Peyer's patch (tissue), 4 donors: ENCODE results near the gene GPER1. TPM values are rescaled to one million over a fixed set of nuclear protein-coding genes. Genes with fewer than 3 reads are reported as not detected.
"Not testable (repeated sequence)": the region's sequence is repeated elsewhere in the genome, so short reads cannot be mapped to it uniquely, and the experiment has no call there.

ENCODE experiments used
- DNase-seq, 3 donors: peaks; one replicate each; pipeline ENCODE4 v3.0.0-alpha.2; 2017 to 2019
- H3K27ac ChIP-seq, 4 donors: fragments of 200-600 bp; sonication (generic); one replicate each; pipeline ENCODE4 v1.5.1; 2016 to 2019
- H3K27me3 ChIP-seq, 2 donors: fragments of 200-600 bp; sonication (generic); one replicate each; pipeline ENCODE4 v1.5.1; 2019
- H3K36me3 ChIP-seq, 3 donors: fragments of 200-600 bp; sonication (generic); one replicate each; pipeline ENCODE4 v1.5.1; 2016 to 2019
- H3K4me1 ChIP-seq, 4 donors: fragments of 200-600 bp; sonication (generic); one replicate each; pipeline ENCODE4 v1.5.1; 2016 to 2019
- H3K4me3 ChIP-seq, 4 donors: fragments of 200-600 bp; sonication (generic); 1 replicate in 3 of 4; 2 replicates in 1 of 4; pipeline ENCODE4 v1.5.1; 2016 to 2019; ENCODE audit warnings: mild to moderate bottlenecking in 1 of 4
- H3K9me3 ChIP-seq, 4 donors: fragments of 200-600 bp; sonication (generic); one replicate each; pipeline ENCODE4 v1.5.1; 2016 to 2019; ENCODE audit warnings: mild to moderate bottlenecking in 1 of 4
- POLR2A ChIP-seq, 2 donors: fragments of 450-650 bp; IDR thresholded peaks; one replicate each; pipeline ENCODE4 v1.5.1; 2017; ENCODE audit warnings: antibody characterized with exemption in 2 of 2, mild to moderate bottlenecking in 2 of 2, moderate library complexity in 2 of 2
- total RNA-seq, 4 donors: library from RNA; depleted of rRNA; stranded (reverse); fragments of >200 nt; gene quantifications; one replicate each; pipeline ENCODE4 v1.1.0, GENCODE V29; 2016
- TF ChIP-seq, protein P1 (sequence below), 6 experiments: fragments of 450-650 bp in 4 of 6; fragments of 200-600 bp in 2 of 6; sonication (generic) in 1 of 6; IDR thresholded peaks; one replicate each; pipeline ENCODE4 v1.5.1; 2017 to 2019; ENCODE audit warnings: antibody characterized with exemption in 6 of 6, mild to moderate bottlenecking in 3 of 6, moderate library complexity in 1 of 6

GPER1 gene
- total RNA-seq, 4 donors from 2014 or later, result 0.53 to 8.3 (median 2.1) TPM

DNA sequence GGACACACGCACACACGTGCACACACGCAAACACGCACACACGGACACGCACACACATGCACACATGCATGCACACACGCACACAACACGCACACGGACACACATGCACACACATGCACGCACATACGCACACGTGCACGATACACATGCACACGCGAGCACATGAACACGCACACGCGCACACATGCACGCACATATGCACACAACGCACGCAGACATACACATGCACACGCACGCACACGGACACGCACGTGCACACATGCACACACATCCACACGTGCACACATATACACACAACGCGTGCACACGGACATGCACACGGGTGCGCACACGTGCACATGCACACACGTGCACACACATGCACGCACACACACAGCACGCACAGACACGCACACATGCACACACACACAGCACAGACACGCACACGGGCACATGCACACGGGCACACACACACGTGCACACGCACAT is 17.3 kb upstream of the GPER1 start:
- H3K27ac ChIP-seq, result no peak overlapping the region
- DNase-seq, result no peak
- no peaks in the 10 kb centered on the region for H3K36me3 ChIP-seq
- H3K9me3 ChIP-seq, result no peaks in the 10 kb centered on the region
- no peaks in the 10 kb centered on the region for H3K27me3 ChIP-seq
- TF ChIP-seq POLR2A (IDR thresholded peaks at IDR 0.05), result no peak
- H3K4me3 ChIP-seq, result no peak overlapping the region
- H3K4me1 ChIP-seq, result peaks cover 0 to 6% (median 3%) of the 10 kb centered on the region in 4 donors

DNA sequence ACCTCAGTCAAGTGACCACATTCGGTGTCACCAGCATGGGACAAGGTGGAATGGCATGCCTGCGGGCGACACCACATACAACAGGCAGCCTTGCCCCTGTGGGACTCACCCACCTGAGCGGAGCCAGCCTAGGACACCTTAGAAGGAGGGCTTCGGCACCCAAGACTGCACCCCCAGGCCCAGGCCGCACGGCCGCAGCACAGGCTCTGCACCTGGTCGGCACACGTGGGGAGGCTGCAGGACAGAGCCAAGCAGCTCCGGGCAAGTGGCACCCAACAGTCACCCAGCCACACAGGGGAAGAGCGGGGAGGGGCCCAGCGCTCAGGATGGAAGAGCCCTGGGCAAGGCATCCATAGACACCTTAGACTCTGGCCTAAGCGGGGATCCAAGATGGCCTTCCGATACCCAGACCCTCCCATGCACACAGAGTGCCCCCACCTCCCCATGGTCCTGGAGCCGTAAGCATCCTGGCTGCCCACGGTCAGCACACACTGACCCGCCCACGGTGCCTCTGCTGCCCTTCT is 16.1 kb upstream of the GPER1 start:
- H3K36me3 ChIP-seq, result no peaks in the 10 kb centered on the region
- H3K4me1 ChIP-seq, result peaks cover 0 to 6% (median 0%) of the 10 kb centered on the region in 4 donors
- no peak for DNase-seq
- no peaks in the 10 kb centered on the region for H3K27me3 ChIP-seq
- no peak overlapping the region for H3K27ac ChIP-seq
- no peaks in the 10 kb centered on the region for H3K9me3 ChIP-seq
- no peak overlapping the region for H3K4me3 ChIP-seq
- TF ChIP-seq, protein P1, sequence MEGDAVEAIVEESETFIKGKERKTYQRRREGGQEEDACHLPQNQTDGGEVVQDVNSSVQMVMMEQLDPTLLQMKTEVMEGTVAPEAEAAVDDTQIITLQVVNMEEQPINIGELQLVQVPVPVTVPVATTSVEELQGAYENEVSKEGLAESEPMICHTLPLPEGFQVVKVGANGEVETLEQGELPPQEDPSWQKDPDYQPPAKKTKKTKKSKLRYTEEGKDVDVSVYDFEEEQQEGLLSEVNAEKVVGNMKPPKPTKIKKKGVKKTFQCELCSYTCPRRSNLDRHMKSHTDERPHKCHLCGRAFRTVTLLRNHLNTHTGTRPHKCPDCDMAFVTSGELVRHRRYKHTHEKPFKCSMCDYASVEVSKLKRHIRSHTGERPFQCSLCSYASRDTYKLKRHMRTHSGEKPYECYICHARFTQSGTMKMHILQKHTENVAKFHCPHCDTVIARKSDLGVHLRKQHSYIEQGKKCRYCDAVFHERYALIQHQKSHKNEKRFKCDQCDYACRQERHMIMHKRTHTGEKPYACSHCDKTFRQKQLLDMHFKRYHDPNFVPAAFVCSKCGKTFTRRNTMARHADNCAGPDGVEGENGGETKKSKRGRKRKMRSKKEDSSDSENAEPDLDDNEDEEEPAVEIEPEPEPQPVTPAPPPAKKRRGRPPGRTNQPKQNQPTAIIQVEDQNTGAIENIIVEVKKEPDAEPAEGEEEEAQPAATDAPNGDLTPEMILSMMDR (IDR thresholded peaks at IDR 0.05), result no peak

DNA sequence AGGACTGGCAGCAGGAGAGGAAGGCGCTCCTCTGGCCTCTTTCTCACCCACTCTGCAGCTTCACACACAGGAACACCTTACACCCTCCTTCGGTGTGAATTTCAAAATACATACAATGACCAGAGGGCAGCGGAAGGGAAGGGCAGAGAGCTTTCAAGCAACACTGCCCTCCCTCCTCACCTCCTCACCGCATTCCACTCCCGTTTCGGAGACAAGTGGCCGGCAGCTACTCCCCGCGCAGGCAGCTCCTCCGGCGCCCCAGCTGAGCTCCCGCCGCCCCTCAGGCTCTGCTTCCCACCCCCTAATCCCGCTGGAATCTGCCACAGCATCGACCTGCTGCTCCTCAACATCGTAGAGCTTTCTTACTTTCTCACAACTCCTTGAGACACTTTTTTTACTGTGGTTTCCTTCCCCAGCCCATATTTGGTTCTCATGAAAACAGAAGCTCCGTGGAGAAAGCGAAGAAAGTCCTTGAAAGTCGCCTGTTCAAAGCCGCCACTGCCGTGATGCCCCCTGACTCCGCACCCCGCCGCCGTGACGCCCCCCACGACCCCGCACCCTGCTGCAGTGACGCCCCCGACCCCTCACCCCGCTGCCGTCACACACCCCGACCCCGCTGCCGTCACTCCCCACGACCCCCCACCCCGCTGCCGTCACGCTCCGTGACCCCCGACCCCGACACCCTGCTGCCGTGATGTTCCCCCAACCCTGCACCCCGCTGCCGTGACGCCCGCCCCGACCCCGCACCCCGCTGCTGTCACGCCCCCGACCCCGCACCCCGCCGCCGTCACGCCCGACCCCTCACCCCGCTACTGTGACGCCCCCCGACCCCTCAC is 14.6 kb upstream of the GPER1 start:
- H3K27ac ChIP-seq, result no peak overlapping the region
- peaks cover 0 to 7% (median 0%) of the 10 kb centered on the region in 4 donors for H3K4me1 ChIP-seq
- H3K36me3 ChIP-seq, result no peaks in the 10 kb centered on the region
- no peak for DNase-seq
- no peaks in the 10 kb centered on the region for H3K27me3 ChIP-seq
- H3K9me3 ChIP-seq, result no peaks in the 10 kb centered on the region
- no peak for TF ChIP-seq POLR2A (IDR thresholded peaks at IDR 0.05)
- TF ChIP-seq, protein P1 (IDR thresholded peaks at IDR 0.05), result no peak
- H3K4me3 ChIP-seq, result no peak overlapping the region

DNA sequence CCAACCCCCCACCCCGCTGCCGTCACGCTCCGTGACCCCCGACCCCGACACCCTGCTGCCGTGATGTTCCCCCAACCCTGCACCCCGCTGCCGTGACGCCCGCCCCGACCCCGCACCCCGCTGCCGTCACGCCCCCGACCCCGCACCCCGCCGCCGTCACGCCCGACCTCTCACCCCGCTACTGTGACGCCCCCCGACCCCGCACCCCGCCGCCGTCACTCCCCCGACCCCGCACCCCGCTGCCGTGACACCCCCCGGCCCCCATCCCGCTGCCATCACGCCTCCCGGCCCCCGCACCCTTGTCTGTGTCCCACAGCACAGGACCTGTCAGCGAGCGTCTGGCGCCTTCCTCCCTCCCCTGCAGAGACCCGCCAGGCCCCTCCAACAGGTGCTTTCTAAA is 13.9 kb upstream of the GPER1 start:
- H3K27me3 ChIP-seq, H3K9me3 ChIP-seq, H3K4me1 ChIP-seq, H3K27ac ChIP-seq, H3K36me3 ChIP-seq, DNase-seq, H3K4me3 ChIP-seq: not testable (repeated sequence)

DNA sequence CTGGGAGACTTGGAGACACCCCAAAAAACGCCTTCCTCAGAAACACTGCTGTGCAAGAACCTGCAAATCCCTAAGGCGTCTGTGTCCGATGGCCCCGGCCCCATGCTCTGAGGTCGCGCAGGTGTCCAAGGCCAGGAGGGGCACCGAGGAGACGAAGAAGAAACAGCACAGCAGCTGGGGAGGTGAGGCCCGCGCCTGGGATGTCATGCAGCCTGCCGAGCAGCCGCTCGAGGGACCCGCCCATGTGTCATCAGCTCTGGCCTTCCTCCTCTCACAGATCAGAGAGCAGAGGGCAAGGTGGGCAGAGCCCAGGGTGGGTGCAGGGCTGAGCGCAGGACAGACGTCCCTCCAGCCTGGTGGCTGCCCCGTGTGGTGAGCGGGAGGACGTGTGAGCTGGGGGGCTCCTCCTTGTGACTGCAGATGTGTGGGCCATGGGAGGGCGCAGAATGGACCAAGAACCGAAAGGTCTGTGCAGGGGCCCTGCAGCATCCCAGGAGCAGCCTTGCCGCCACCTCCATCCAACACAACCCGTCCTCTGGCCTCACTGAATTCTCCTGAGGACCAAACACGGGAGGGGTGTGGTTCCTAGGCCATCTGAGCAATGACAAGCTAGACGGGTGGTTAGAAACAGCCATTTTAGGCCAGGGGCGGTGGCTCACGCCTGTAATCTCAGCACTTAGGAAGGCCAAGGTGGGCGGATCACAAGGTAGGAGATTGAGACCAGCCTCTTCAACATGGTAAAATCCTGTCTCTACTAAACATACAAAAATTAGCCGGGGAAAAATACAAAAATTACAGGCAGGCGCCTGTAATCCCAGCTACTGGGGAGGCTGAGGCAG is 13.1 kb upstream of the GPER1 start:
- TF ChIP-seq, protein P1 (IDR thresholded peaks at IDR 0.05), result no peak
- no peak for TF ChIP-seq POLR2A (IDR thresholded peaks at IDR 0.05)
- H3K4me3 ChIP-seq, result no peak overlapping the region

DNA sequence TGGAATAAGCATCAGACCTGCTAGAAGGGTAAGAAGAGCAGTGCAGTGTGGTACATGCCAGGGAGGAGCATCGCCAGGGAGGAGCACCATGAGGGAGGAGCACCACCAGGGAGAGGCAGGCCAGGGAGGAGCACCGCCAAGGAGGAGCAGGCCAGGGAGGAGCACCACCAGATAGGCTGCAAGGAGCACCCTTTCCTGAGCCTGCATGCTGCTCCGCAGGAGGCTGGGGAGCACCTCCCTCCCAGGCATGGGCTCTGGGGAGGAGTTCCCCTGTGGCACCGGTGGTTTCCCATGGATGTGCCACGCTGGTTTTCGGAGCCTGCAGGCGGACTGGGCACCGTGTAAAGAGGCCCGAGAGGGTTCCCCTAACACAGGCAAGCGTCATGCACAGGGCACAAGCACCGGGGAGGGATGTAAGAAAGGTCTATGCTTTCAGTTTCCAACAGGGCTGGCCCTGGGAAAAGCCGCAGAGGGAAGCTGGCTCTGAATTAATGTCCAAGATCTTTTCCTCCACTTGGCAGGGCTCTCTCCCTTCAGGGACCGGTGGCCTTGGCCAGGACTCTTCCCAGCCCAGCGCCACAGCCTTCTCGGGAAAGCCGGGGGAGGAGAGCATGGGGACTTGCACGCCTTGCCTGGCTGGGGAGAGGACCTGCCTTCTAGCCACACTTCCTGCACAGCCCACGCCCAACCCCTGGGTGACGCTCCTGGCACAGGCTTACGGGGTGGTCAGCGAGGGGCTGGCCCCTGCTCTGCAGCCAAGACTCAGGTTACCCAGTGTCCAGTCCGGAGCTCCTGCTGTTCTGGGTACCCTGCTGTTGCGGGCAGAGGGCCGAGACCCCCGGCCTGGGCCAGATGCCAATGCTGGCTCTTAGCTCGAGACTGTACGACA is 11.5 kb upstream of the GPER1 start:
- H3K27ac ChIP-seq, result no peak overlapping the region
- H3K27me3 ChIP-seq, result no peaks in the 10 kb centered on the region

More for the DNA sequence above, 13.1 kb upstream of the GPER1 start:
- DNase-seq, result no peak
- Histone ChIP-seq H3K36me3 (no peaks in the 10 kb centered on the region), H3K4me1 (peaks cover 0 to 7% (median 0%) of the 10 kb centered on the region in 4 donors), H3K9me3 (no peaks in the 10 kb centered on the region), H3K27ac (no peak overlapping the region), H3K27me3 (no peaks in the 10 kb centered on the region)

More for the DNA sequence above, 11.5 kb upstream of the GPER1 start:
- Histone ChIP-seq H3K36me3 (no peaks in the 10 kb centered on the region), H3K4me3 (no peak overlapping the region), H3K9me3 (no peaks in the 10 kb centered on the region), H3K4me1 (peaks cover 0 to 7% (median 0%) of the 10 kb centered on the region in 4 donors)
- DNase-seq, result no peak
- TF ChIP-seq, protein P1 (IDR thresholded peaks at IDR 0.05), result no peak
- TF ChIP-seq POLR2A (IDR thresholded peaks at IDR 0.05), result no peak
